RPMI7951 (cell line): ENCODE data around the gene ABCD1. TPM values are rescaled to one million over a fixed set of nuclear protein-coding genes. Genes with fewer than 3 reads are reported as not detected.
A peak's percentile ranks its signal among the peaks of the same experiment; 100 is the strongest.
"Not testable (repeated sequence)": the region's sequence is repeated elsewhere in the genome, so short reads cannot be mapped to it uniquely, and the experiment has no call there.

Experiments
- DNase-seq: peaks from one replicate; pipeline ENCODE4 v3.0.0-alpha.2; 2012; ENCODE audit warnings: low read depth
- total RNA-seq: library from RNA; depleted of rRNA; stranded (reverse); fragments of >200 nt; shearing (Covaris generic); gene quantifications from 2 replicates; pipeline ENCODE4 v1.2.3, GENCODE V29; 2014

ABCD1 gene
- total RNA-seq, 1 experiment from 2014 or later = 7.0 TPM

DNA sequence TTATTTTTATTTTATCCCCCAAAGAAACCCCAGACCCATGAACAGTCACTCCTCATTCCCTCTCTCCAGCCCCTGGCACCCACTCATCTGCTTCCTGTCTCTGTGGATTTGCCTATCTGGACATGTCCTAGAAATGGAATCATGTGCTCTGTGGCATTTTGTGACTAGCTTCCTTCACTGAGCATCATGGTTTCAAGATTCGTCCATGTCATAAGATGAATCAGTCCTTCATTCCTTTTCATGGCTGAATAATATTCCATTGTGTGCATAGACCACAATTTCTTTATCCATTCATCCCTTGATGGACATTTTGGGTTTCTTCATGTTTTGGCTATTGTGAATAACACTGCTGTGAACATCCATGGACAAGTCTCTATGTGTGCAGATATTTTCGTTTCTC lies 10.2 kb downstream of the ABCD1 start:
- DNase-seq = no peak

- peak; percentile 38 for DNase-seq
These were observed 10.6 kb downstream of the ABCD1 start for GRCh38 chrX:153735274-153735673.

DNA sequence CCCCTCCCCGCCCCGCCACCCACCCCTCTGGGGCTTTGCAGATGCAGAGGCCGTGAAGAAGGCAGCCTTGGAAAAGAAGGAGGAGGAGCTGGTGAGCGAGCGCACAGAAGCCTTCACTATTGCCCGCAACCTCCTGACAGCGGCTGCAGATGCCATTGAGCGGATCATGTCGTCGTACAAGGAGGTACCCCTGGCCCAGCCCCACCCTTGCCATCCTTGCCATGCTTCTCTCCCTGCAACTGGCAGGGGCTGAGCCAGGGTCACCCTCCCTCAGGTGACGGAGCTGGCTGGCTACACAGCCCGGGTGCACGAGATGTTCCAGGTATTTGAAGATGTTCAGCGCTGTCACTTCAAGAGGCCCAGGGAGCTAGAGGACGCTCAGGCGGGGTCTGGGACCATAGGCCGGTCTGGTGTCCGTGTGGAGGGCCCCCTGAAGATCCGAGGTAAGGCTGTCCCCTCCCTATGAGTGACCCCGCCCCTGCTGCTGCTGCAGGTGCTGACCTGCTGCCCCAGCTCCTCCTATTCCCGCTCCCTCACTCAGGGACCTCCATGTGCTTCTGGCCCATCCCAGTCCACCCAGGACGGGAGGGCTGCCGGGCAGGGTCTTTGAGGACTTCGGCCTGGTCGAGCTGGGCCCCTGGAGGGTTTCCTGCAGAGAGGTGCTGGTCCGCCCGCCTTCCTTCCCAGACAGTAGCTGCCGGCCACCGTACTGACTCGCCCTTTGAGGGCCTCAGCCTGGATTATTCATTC lies 11.6 kb downstream of the ABCD1 start:
- no peak for DNase-seq

DNA sequence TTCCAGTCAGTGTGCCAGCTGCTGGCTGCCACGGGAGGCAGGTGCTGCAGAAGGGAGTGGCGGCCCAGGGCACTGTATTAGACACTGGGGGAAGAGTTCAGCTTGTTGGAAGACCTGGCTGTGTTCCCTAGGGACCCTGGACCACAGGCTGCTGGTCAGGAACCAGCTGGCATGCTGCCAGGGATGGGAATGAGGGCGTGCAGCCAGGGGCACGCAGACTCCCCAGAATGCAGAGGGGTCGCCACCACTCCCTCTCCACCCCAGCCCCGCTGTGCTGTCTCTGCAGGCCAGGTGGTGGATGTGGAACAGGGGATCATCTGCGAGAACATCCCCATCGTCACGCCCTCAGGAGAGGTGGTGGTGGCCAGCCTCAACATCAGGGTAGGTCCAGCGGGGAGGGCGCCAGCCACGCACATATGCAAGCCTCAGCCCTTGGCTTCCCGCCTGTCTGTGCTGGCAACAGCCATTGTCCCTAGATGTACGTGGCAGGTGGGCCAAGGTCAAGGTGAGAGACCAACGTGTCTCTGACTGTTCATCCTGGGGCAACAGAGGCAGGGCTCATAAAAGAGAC lies 12.3 kb downstream of the ABCD1 start:
- no peak for DNase-seq

DNA sequence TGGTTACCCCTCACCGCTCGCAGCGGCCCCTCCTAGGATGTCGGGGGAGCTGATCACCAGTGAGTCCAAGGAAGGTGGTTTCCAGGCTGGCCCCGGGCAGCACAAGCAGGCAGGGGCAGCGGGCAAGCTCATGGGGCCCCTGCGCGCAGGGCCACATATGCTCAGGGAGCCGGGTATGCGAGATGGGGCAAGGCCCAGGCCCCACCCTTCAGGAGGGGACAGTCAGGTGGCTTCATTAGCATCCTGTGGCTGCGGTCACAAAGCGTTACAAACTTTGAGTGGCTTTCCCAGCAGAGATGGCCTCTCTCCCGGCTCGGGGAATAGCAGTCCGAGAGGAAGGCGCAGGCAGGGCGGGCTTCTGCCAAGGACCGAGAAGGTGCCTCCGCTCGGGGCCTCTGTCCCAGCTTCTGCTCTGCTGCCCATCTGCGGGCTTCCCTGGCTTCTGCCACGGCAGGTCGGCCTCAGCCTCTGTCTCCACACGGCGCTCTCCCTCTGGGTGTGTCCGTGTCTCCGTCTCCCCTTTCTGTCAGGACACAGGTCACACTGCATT lies 13.5 kb downstream of the ABCD1 start:
- DNase-seq = no peak

DNA sequence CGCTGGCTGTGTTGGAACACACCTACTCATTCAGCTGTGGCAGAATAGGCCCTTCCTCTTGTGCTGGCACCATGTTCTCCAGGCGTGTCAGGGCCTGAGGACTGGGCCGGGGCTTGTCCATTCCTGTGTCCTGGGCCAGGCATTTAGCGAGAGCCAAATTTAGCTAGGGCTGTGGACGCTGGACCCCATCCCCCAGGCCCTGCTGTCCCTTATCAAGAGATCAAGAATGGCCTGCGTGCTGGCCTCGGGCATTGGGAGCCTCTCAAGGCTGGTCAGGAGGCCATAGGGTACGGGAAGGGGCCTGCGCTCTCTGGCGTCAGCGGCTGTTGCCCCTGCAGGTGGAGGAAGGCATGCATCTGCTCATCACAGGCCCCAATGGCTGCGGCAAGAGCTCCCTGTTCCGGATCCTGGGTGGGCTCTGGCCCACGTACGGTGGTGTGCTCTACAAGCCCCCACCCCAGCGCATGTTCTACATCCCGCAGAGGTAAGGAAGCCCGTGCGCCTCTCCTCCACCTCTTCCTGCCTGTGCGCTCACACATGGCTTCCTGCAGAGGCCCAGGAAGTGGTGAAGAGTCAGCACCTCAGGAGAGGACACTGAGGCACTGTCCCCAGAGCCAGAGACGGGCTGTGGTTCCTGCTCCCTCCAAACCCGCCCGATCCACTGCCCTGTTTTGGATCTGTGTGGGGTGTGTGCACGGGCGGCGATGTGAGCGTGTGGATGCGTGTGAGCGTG lies 15.3 kb downstream of the ABCD1 start:
- no peak for DNase-seq

DNA sequence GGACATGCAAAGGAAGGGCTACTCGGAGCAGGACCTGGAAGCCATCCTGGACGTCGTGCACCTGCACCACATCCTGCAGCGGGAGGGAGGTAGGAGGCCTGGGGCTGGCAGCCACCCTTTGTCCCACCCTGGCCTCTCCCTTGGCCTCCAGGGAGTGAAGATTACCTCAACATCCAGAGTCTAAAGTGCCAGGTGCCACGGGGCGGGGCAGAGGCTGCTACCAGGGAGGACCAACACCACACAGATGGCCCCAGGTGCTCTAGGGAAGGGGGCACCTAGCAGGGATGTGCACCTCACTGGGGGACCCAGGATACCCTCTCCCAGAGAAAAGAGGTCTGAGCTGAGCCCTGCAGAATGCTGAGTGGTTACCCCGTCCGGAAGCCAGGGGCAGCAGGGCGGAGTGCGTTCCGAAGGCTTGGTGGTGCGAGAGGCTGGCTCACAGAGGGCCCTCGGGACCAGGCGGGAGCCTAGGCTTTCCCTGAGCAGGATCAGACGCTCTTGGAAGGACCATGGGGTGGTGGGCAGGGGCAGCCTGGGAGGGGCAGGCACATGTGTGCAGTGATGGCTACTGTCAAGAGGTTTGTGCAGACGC lies 16.1 kb downstream of the ABCD1 start:
- DNase-seq = no peak

GRCh38 chrX:153741446-153741845 lies 16.8 kb downstream of the ABCD1 start:
- DNase-seq = no peak

GRCh38 chrX:153742111-153742510 lies 17.5 kb downstream of the ABCD1 start:
- not testable (repeated sequence) for DNase-seq

- DNase-seq = not testable (repeated sequence)
These were observed 18.3 kb downstream of the ABCD1 start for GRCh38 chrX:153742796-153743467.

DNA sequence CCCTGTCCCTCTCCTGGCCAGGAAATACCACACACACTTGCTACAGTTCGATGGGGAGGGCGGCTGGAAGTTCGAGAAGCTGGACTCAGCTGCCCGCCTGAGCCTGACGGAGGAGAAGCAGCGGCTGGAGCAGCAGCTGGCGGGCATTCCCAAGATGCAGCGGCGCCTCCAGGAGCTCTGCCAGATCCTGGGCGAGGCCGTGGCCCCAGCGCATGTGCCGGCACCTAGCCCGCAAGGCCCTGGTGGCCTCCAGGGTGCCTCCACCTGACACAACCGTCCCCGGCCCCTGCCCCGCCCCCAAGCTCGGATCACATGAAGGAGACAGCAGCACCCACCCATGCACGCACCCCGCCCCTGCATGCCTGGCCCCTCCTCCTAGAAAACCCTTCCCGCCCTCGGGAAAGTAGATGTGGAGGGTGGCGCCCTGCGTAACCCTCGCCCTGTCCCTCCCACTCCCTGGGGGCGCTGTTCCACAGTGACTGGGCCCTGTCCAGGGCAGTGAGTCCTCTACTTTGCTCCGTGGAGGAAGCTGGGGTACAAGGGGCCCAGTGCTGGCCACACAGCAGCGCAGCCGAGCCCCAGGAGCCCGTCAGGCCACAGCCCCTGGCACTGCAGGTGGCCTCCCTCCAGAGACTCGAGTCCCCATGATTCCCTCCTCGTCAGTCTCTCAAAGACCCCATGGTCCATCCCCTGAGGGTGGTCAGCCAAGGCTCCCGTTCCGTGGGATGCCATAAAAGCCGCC lies 19.0 kb downstream of the ABCD1 start:
- DNase-seq = not testable (repeated sequence)

DNA sequence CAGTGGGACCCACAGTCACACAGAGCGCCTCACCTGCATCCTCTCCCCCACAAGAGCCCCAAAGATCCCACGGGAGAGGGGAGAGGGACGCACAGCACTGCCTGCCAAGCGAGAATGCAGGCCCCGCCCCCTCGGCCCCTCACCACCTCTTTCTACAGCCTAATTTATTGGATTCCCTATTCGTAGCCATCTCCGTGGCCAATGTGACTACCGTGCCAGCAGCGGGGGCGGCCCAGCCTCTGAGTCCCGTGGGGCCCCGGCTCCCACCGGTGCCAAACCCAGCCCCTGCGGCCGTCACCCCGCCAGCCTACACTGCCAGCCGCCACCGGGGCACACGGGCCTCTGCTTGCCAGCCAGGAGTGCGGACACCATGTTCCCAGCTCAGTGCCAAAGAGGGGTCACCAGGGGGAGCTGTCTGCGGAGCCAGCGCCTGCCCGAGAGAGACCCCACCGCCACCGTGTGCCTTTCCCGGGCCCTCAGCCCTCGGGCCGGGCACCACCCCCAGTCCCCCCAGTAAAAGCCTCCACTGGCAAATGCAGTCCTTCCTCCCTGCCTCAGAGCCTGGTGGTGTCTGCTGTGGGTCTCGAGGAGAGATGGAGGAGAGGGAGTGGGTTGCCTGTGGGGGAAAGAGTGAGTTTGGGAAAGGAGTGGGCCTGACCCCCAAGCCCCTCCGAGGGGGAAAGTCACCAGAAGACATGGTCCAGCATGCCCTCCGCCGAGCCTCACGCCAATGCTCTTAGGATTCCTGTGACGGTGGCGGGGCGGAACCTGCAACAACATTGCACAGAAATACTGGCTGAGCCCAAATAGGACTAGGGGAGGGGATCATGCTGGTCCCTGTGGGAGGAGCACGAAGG lies 19.8 kb downstream of the ABCD1 start:
- no peak for DNase-seq

DNA sequence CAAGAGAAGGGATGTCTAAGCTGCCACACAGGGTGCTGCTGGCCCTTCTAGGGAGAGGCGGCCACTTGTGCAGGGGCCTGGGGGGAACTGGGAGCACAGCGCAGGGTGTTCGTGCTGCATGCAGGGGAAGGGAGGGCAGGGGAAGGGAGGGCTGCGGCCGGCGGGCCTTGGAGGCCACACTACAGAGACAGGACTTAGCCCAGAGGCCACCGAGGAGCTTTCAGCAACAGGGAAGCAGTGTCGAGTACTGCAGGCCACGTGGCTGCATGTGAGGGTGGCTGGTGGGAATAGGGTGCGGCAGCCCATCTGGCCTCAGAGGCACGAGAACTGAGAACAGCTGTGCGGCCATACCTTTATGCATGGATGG lies 20.4 kb downstream of the ABCD1 start:
- DNase-seq = not testable (repeated sequence)

- no peak for DNase-seq
These were observed 21.7 kb downstream of the ABCD1 start for GRCh38 chrX:153746359-153746758.

DNA sequence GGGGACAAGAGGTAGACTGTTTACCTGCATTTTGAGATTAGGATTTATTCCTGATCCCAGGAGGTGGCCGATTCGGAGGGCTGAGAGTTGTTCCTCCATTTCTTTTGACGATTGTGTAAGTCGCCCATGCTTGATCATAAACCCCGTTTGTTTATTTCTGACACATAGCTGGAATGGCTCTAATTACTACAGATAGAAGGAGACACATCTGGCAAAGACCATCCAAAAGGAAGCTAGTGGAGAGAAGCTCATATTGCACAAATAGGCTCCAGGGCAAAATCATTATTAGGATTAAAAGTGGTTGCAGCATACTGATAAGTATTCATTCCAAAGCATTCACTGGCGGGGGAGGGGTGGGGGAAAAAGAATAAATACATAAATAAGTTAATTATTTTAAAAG lies 22.3 kb downstream of the ABCD1 start:
- DNase-seq = not testable (repeated sequence)

DNA sequence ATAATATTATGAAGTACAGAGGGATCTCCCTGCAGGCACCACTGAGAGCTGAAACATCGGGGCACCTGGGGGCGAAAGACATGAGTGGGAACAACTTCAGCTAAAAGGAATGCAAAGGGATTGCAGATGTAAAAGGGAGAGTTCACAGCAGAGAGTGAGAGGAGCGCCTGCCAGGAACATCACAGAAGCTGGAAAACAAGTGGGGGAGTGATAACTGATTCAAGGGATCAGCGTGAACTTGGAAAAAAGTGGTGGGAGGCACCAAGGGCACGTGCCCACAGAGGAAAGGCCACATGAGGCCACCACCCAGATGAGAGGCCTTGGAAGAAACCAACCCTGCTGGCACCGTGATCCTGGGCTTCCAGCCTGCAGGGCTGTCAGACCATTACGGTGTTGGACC lies 24.4 kb downstream of the ABCD1 start:
- not testable (repeated sequence) for DNase-seq

- DNase-seq = no peak
These were observed 25.6 kb downstream of the ABCD1 start for GRCh38 chrX:153750127-153750774.

DNA sequence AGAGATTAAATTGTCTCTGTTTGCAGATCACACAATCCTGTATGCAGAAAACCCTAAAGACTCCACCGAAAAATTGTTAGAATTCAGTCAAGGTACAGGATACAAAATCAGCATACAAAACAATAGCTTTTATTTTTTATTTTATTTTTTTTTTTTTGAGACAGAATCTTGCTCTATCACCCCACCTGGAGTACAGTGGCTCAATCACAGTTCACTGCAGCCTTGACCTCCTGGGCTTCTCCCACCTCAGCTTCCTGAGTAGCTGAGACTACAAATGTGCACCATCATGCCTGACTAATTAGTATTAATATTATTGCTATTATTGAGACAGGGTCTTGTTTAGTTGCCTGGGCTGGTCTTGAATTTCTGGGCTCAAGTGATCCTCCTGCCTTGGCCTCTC lies 30.5 kb downstream of the ABCD1 start:
- DNase-seq = no peak

DNA sequence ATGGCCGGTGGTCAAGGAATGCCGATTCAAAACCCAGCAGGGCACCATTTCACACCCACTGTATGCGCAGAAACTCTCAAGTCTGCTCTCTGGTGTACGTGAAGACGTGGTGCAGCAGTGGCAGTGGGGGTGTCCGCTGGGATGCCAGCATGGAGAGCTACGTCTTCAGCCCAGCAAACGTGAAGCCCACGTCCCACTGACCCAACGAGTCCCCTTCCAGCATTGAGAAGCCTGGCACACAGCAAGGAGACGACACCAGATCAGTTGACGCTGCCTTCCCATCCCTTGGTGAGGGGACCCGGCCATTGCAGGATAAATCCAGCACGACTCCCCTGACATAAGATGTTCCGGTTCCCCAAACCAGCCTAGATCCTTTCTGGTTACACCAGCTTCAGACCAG lies 37.2 kb downstream of the ABCD1 start:
- DNase-seq = no peak
